H9 (cell line): ENCODE results near the gene BRI3. TPM values are rescaled to one million over a fixed set of nuclear protein-coding genes. Genes with fewer than 3 reads are reported as not detected.

Experiments
- DNase-seq: peaks from one replicate; pipeline ENCODE4 v3.0.0-alpha.2; 2017
- H2AFZ ChIP-seq: one replicate; pipeline ENCODE4 v1.6.1; 2013; ENCODE audit warnings: mild to moderate bottlenecking, low read length, control low read depth, moderate library complexity
- H2AK5ac ChIP-seq: 2 replicates; pipeline ENCODE4 v1.6.1; 2013; ENCODE audit warnings: low read length, control low read depth, mixed read lengths; ENCODE audit not compliant: insufficient read length
- H2BK120ac ChIP-seq: one replicate; pipeline ENCODE4 v1.6.1; 2013; ENCODE audit warnings: low read depth, mild to moderate bottlenecking, low read length, control low read depth, inconsistent platforms; ENCODE audit not compliant: poor library complexity, severe bottlenecking
- H2BK12ac ChIP-seq: 2 replicates; pipeline ENCODE4 v1.6.1; 2013; ENCODE audit warnings: low read length, control low read depth, mixed read lengths, low read depth; ENCODE audit not compliant: insufficient read length
- H2BK15ac ChIP-seq: 2 replicates; pipeline ENCODE4 v1.6.1; 2013; ENCODE audit warnings: low read depth, low read length, control low read depth
- H2BK20ac ChIP-seq: one replicate; pipeline ENCODE4 v1.6.1; 2013; ENCODE audit warnings: low read depth, mild to moderate bottlenecking, low read length, control low read depth, inconsistent platforms; ENCODE audit not compliant: poor library complexity, severe bottlenecking
- H2BK5ac ChIP-seq: 2 replicates; pipeline ENCODE4 v1.6.1; 2013; ENCODE audit warnings: low read length, control low read depth, mixed read lengths; ENCODE audit not compliant: insufficient read length
- H3K14ac ChIP-seq: 2 replicates; pipeline ENCODE4 v1.6.1; 2013; ENCODE audit warnings: low read length, control low read depth; ENCODE audit not compliant: insufficient read depth
- H3K18ac ChIP-seq: 2 replicates; pipeline ENCODE4 v1.6.1; 2013; ENCODE audit warnings: low read depth, mild to moderate bottlenecking, mixed read lengths, low read length, control low read depth; ENCODE audit not compliant: insufficient read length
- H3K23ac ChIP-seq: 2 replicates; pipeline ENCODE4 v1.6.1; 2013; ENCODE audit warnings: low read length, control low read depth, mixed read lengths, low read depth; ENCODE audit not compliant: insufficient read length
- H3K23me2 ChIP-seq: 2 replicates; pipeline ENCODE4 v1.6.1; 2013; ENCODE audit warnings: low read depth, mild to moderate bottlenecking, mixed read lengths, low read length, control low read depth; ENCODE audit not compliant: insufficient read length, poor library complexity, severe bottlenecking
- H3K27ac ChIP-seq: 2 replicates; pipeline ENCODE4 v1.5.1; 2013; ENCODE audit warnings: low read length, control low read depth, mixed read lengths, low read depth; ENCODE audit not compliant: insufficient read length
- H3K27me3 ChIP-seq: 2 replicates; pipeline ENCODE4 v1.6.1; 2013; ENCODE audit warnings: low read length, control low read depth, inconsistent platforms; ENCODE audit not compliant: insufficient read depth
- H3K4ac ChIP-seq: 2 replicates; pipeline ENCODE4 v1.6.1; 2013; ENCODE audit warnings: low read depth, mild to moderate bottlenecking, control low read depth, inconsistent platforms, low read length, moderate library complexity
- H3K4me1 ChIP-seq: 2 replicates; pipeline ENCODE4 v1.6.1; 2013; ENCODE audit warnings: low read length, control low read depth, inconsistent platforms; ENCODE audit not compliant: insufficient read depth
- H3K4me2 ChIP-seq: 2 replicates; pipeline ENCODE4 v1.6.1; 2013; ENCODE audit warnings: low read length, control low read depth, mixed read lengths; ENCODE audit not compliant: insufficient read length, insufficient read depth
- H3K56ac ChIP-seq: 2 replicates; pipeline ENCODE4 v1.6.1; 2013; ENCODE audit warnings: low read depth, mild to moderate bottlenecking, mixed read lengths, low read length, control low read depth; ENCODE audit not compliant: insufficient read length
- H3K79me1 ChIP-seq: 2 replicates; pipeline ENCODE4 v1.6.1; 2013; ENCODE audit warnings: low read depth, mild to moderate bottlenecking, moderate library complexity, low read length, control low read depth, inconsistent platforms; ENCODE audit not compliant: insufficient read depth, poor library complexity, severe bottlenecking
- H3K79me2 ChIP-seq: 2 replicates; pipeline ENCODE4 v1.6.1; 2013; ENCODE audit warnings: low read length, control low read depth, inconsistent platforms; ENCODE audit not compliant: insufficient read depth
- H3K9ac ChIP-seq: 2 replicates; pipeline ENCODE4 v1.6.1; 2013; ENCODE audit warnings: low read length, control low read depth, mixed read lengths; ENCODE audit not compliant: insufficient read length; ENCODE audit errors: extremely low read depth
- H3K9me3 ChIP-seq: one replicate; pipeline ENCODE4 v1.6.1; 2013; ENCODE audit warnings: low read depth, low read length, inconsistent platforms; ENCODE audit not compliant: control insufficient read depth
- H3T11ph ChIP-seq: one replicate; pipeline ENCODE4 v1.6.1; 2013; ENCODE audit warnings: mild to moderate bottlenecking, low read length, control low read depth, inconsistent platforms
- H4K20me1 ChIP-seq: one replicate; pipeline ENCODE4 v1.6.1; 2013; ENCODE audit not compliant: control insufficient read depth, insufficient read length, insufficient read depth
- H4K5ac ChIP-seq: 2 replicates; pipeline ENCODE4 v1.6.1; 2013; ENCODE audit warnings: low read depth, mild to moderate bottlenecking, mixed read lengths, low read length, control low read depth; ENCODE audit not compliant: insufficient read length
- H4K8ac ChIP-seq: replicated peaks from 2 replicates; pipeline ENCODE4 v1.6.1; 2013; ENCODE audit warnings: low read length, control low read depth, mixed read lengths, low read depth; ENCODE audit not compliant: insufficient read length
- H4K91ac ChIP-seq: 2 replicates; pipeline ENCODE4 v1.6.1; 2013; ENCODE audit warnings: low read depth, mild to moderate bottlenecking, moderate library complexity, mixed read lengths, low read length, control low read depth; ENCODE audit not compliant: insufficient read length
- H3K27ac Mint-ChIP-seq, 3 experiments: 2 replicates in 2 of 3; 3 replicates in 1 of 3; pipeline ENCODE4 v1.8.0; 2020 to 2021; ENCODE audit warnings: mixed read lengths in 3 of 3, mild to moderate bottlenecking in 1 of 3, moderate library complexity in 1 of 3
- H3K27me3 Mint-ChIP-seq: 2 replicates; pipeline ENCODE4 v1.8.0; 2021; ENCODE audit warnings: low read depth, mild to moderate bottlenecking, moderate library complexity, mixed read lengths
- H3K36me3 Mint-ChIP-seq, 3 experiments: 2 replicates in 2 of 3; 3 replicates in 1 of 3; pipeline ENCODE4 v1.8.0; 2020 to 2021; ENCODE audit warnings: low read depth in 3 of 3, mixed read lengths in 3 of 3; ENCODE audit not compliant: insufficient read depth in 1 of 3
- H3K4me1 Mint-ChIP-seq, 2 experiments: 2 replicates each; pipeline ENCODE4 v1.8.0; 2020; ENCODE audit warnings: mixed read lengths in 2 of 2
- H3K4me3 Mint-ChIP-seq, 2 experiments: 2 replicates in 1 of 2; 3 replicates in 1 of 2; pipeline ENCODE4 v1.8.0; 2020 to 2021; ENCODE audit warnings: mild to moderate bottlenecking in 2 of 2, mixed read lengths in 2 of 2, moderate library complexity in 1 of 2
- H3K9me3 Mint-ChIP-seq, 2 experiments: 2 replicates in 1 of 2; 3 replicates in 1 of 2; pipeline ENCODE4 v1.8.0; 2020; ENCODE audit warnings: mild to moderate bottlenecking in 2 of 2, mixed read lengths in 2 of 2, moderate library complexity in 1 of 2
- WGBS: extraction: QIAGEN DNeasy Blood & Tissue Kit; methylation state at CpG from one replicate; pipeline ENCODE4 v1.1.7; 2013; ENCODE audit warnings: missing lambda C conversion rate, low lambda C conversion rate, mixed read lengths; ENCODE audit not compliant: insufficient read length; ENCODE audit errors: extremely low coverage; 5-methylcytosine and 5-hydroxymethylcytosine counted together
- total RNA-seq: library from RNA; stranded (reverse); gene quantifications from 2 replicates; pipeline ENCODE4 v1.2.1, GENCODE V29; 2021
- TF ChIP-seq, protein P1 (sequence below): fragments of 200-600 bp; sonication (generic); conservative IDR thresholded peaks from 3 replicates; pipeline ENCODE4 v1.8.0; 2021; ENCODE audit warnings: antibody characterized with exemption, mild to moderate bottlenecking

BRI3 gene
- total RNA-seq, 1 experiment from 2014 or later: 102 TPM

- no peak overlapping the region for H4K8ac ChIP-seq
- H3K56ac ChIP-seq: no peak overlapping the region
- H3K23me2 ChIP-seq: no peaks in the 10 kb centered on the region
- H3K18ac ChIP-seq: no peak overlapping the region
- no peak overlapping the region for H2BK120ac ChIP-seq
- no peak overlapping the region for H4K5ac ChIP-seq
- H3K27me3 ChIP-seq: no peaks in the 10 kb centered on the region
- H3K27me3 Mint-ChIP-seq: no peaks in the 10 kb centered on the region
- no peak overlapping the region for H3T11ph ChIP-seq
- TF ChIP-seq, protein P1, sequence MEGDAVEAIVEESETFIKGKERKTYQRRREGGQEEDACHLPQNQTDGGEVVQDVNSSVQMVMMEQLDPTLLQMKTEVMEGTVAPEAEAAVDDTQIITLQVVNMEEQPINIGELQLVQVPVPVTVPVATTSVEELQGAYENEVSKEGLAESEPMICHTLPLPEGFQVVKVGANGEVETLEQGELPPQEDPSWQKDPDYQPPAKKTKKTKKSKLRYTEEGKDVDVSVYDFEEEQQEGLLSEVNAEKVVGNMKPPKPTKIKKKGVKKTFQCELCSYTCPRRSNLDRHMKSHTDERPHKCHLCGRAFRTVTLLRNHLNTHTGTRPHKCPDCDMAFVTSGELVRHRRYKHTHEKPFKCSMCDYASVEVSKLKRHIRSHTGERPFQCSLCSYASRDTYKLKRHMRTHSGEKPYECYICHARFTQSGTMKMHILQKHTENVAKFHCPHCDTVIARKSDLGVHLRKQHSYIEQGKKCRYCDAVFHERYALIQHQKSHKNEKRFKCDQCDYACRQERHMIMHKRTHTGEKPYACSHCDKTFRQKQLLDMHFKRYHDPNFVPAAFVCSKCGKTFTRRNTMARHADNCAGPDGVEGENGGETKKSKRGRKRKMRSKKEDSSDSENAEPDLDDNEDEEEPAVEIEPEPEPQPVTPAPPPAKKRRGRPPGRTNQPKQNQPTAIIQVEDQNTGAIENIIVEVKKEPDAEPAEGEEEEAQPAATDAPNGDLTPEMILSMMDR: no peak
- no peak overlapping the region for H3K9ac ChIP-seq
- H3K9me3 ChIP-seq: no peaks in the 10 kb centered on the region
- H3K4ac ChIP-seq: no peak overlapping the region
- no peak overlapping the region for H3K4me3 Mint-ChIP-seq
- no peaks in the 10 kb centered on the region for H3K79me1 ChIP-seq
- no peaks in the 10 kb centered on the region for H3K79me2 ChIP-seq
- no peak overlapping the region for H4K91ac ChIP-seq
- no peak overlapping the region for H3K14ac ChIP-seq
- H3K27ac ChIP-seq: no peak overlapping the region
- H2BK20ac ChIP-seq: no peak overlapping the region
- H2AK5ac ChIP-seq: no peak overlapping the region
- no peak overlapping the region for H3K23ac ChIP-seq
- no peak overlapping the region for H2BK5ac ChIP-seq
- DNase-seq: no peak
- H3K4me1 Mint-ChIP-seq: peaks cover 10 to 20% of the 10 kb centered on the region in 2 experiments
- H3K9me3 Mint-ChIP-seq: no peaks in the 10 kb centered on the region
- no CpG with 5 or more reads among the region's 12 CpGs for WGBS
- H4K20me1 ChIP-seq: no peaks in the 10 kb centered on the region
- H2BK12ac ChIP-seq: no peak overlapping the region
- H3K4me1 ChIP-seq: no peaks in the 10 kb centered on the region
- no peak overlapping the region for H2AFZ ChIP-seq
- no peak overlapping the region for H2BK15ac ChIP-seq
- H3K27ac Mint-ChIP-seq: peak overlapping the region; percentile 67 to 94 (median 78); a peak in 4 of 7 replicates
- H3K36me3 Mint-ChIP-seq: peaks cover 21 to 55% (median 53%) of the 10 kb centered on the region in 3 experiments; a peak in 6 of 7 replicates
- no peak overlapping the region for H3K4me2 ChIP-seq
These were observed 15.3 kb downstream of the BRI3 start for GRCh38 chr7:98296833-98297232.
